HT-29 (cell line): ENCODE measurements around the gene SUSD5. TPM values are rescaled to one million over a fixed set of nuclear protein-coding genes. Genes with fewer than 3 reads are reported as not detected.
"Not testable (repeated sequence)": the region's sequence is repeated elsewhere in the genome, so short reads cannot be mapped to it uniquely, and the experiment has no call there.

Experiments
- DNase-seq: peaks from one replicate; pipeline ENCODE4 v3.0.0-alpha.2; 2015; ENCODE audit warnings: low spot score
- total RNA-seq: library from RNA; depleted of rRNA; stranded (reverse); fragments of >200 nt; shearing (Covaris generic); gene quantifications from 2 replicates; pipeline ENCODE4 v1.2.3, GENCODE V29; 2014

Gene SUSD5
- total RNA-seq, 1 experiment from 2014 or later = 0.10 TPM

- DNase-seq = peak; percentile 2
Observed at GRCh38 chr3:33152363-33153360, 65.9 kb downstream of the SUSD5 start.

GRCh38 chr3:33149342-33149741 lies 69.3 kb downstream of the SUSD5 start:
- DNase-seq = no peak

- peak; percentile 14 for DNase-seq
Observed at GRCh38 chr3:33146791-33147445, 71.7 kb downstream of the SUSD5 start.

GRCh38 chr3:33145901-33146580 lies 72.6 kb downstream of the SUSD5 start:
- no peak for DNase-seq

- DNase-seq = no peak
Observed at GRCh38 chr3:33145221-33145900, 73.2 kb downstream of the SUSD5 start.

- peak; percentile 1 for DNase-seq
Observed at GRCh38 chr3:33144433-33144832, 74.2 kb downstream of the SUSD5 start.

GRCh38 chr3:33141006-33141405 lies 77.6 kb downstream of the SUSD5 start:
- DNase-seq = no peak

GRCh38 chr3:33139996-33140395 lies 78.6 kb downstream of the SUSD5 start:
- no peak for DNase-seq

- DNase-seq = not testable (repeated sequence)
Observed at GRCh38 chr3:33139006-33139623, 79.5 kb downstream of the SUSD5 start.

GRCh38 chr3:33137691-33138090 lies 80.9 kb downstream of the SUSD5 start:
- no peak for DNase-seq

- no peak for DNase-seq
Observed at GRCh38 chr3:33134026-33134625, 84.5 kb downstream of the SUSD5 start.

- DNase-seq = no peak
Observed at GRCh38 chr3:33132019-33132360, 86.6 kb downstream of the SUSD5 start.

GRCh38 chr3:33131331-33132018 lies 87.1 kb downstream of the SUSD5 start:
- DNase-seq = peak; percentile 71

GRCh38 chr3:33130144-33130543 lies 88.5 kb downstream of the SUSD5 start:
- no peak for DNase-seq

- no peak for DNase-seq
Observed at GRCh38 chr3:33128706-33129105, 89.9 kb downstream of the SUSD5 start.

GRCh38 chr3:33125840-33126239 lies 92.8 kb downstream of the SUSD5 start:
- no peak for DNase-seq

- DNase-seq = no peak
Observed at GRCh38 chr3:33124638-33125037, 94.0 kb downstream of the SUSD5 start.

- DNase-seq = no peak
Observed at GRCh38 chr3:33122991-33123390, 95.6 kb downstream of the SUSD5 start.

GRCh38 chr3:33119891-33120290 lies 98.7 kb downstream of the SUSD5 start:
- DNase-seq = no peak

- no peak for DNase-seq
Observed at GRCh38 chr3:33117461-33117860, 101.1 kb downstream of the SUSD5 start.
